Activated T-cell treated with anti-CD3 and anti-CD28 coated beads for 24 hours (primary cell): ENCODE data around the gene EMX1.

Experiments
- DNase-seq: peaks from one replicate; pipeline ENCODE4 v3.0.0-alpha.2; 2020; ENCODE audit warnings: low read depth

The EMX1 gene

GRCh38 chr2:72917138-72917876 lies at the start of gene EMX1:
Gene EMX1 (plus strand): TSS chr2:72917519. CDS start chr2:72917853, 334 bp downstream.
- no peak for DNase-seq

- DNase-seq, result no peak
These were observed 46.3 kb upstream of the EMX1 start for GRCh38 chr2:72871060-72871459.

DNA sequence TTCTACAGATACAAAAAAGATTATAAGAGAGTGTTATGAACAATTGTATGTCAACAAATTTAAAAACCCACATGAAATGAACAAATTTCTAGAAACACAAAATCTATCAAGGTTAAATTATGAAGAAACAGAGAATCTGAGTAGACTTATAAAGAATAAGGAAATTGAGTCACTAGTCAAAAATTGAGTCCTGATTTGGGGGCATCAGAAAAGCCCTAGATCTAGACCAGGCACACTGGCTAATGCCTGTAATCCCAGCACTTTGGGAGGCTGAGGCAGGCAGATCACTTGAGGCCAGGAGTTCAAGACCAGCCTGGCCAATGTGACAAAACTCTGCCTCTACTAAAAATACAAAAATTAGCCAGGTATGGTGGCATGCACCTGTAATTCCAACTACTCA lies 45.4 kb upstream of the EMX1 start:
- no peak for DNase-seq

DNA sequence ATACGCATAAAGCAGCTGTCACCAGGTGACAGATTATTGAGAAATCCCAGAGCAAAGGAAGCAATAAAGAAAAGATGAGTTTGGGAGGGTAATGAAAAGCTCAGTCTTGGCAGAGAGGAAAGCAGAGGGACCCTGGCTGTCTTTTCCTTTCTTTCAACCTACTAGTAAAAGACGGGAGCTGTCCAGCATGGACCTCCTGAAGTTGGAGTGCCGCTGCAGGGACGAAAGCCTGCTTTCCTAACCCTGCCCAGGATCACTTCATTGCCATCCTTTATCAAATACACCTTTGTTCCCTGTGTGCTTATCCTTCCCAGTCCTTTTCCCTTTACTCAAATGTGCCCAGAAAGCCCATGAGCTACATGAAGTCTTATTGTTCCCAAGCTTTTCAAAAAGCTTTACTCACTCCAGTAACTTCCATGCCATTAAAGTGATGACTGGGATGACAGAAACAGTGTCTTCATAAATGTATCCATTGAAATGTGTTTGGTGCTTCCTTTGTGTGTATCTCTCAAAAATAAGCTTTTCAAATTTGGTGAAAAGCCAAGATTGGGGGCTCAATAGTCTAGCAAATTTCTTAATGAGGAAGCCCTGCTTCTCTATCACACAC lies 33.9 kb upstream of the EMX1 start:
- DNase-seq, result no peak

GRCh38 chr2:72886505-72887031 lies 30.8 kb upstream of the EMX1 start:
- no peak for DNase-seq

- peak; percentile 62 for DNase-seq
These were observed 30.1 kb upstream of the EMX1 start, which contains the start of gene SPR for GRCh38 chr2:72887032-72887739. Gene SPR (plus strand): TSS chr2:72887408. CDS start chr2:72887433, 25 bp downstream.

- DNase-seq, result peak; percentile 49
These were observed 29.4 kb upstream of the EMX1 start for GRCh38 chr2:72887740-72888437.

GRCh38 chr2:72888438-72889202 lies 28.7 kb upstream of the EMX1 start:
- DNase-seq, result no peak

GRCh38 chr2:72889991-72890390 lies 27.3 kb upstream of the EMX1 start:
- no peak for DNase-seq

DNA sequence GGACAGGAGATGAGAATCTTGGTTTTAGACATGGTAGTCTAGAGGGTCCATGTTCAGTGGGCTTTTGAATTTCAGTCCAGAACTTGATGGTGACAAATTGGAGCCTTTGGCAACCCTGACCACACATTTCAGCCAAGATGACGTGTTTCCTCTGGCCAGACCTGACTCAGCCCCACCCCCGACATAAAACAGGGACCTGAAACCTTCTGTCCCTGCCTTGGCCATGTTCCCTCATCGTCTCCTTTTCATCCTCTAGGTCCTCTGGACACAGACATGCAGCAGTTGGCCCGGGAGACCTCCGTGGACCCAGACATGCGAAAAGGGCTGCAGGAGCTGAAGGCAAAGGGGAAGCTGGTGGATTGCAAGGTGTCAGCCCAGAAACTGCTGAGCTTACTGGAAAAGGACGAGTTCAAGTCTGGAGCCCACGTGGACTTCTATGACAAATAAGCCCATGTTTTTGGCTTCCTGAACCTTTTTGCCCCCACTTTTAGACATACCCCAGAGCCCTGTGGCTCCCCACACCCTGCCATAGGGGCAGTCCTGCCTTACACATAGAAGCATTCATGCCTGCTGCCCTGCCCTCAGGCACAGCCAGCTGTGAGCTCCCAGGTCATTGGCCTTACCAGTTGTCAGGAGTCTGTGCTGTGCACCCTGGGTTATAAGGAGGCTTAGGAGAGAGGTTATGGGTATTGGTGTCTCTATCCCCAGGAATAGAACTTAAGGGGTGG lies 26.1 kb upstream of the EMX1 start:
- DNase-seq, result no peak

GRCh38 chr2:72892506-72893173 lies 24.7 kb upstream of the EMX1 start:
- peak; percentile 49 for DNase-seq

DNA sequence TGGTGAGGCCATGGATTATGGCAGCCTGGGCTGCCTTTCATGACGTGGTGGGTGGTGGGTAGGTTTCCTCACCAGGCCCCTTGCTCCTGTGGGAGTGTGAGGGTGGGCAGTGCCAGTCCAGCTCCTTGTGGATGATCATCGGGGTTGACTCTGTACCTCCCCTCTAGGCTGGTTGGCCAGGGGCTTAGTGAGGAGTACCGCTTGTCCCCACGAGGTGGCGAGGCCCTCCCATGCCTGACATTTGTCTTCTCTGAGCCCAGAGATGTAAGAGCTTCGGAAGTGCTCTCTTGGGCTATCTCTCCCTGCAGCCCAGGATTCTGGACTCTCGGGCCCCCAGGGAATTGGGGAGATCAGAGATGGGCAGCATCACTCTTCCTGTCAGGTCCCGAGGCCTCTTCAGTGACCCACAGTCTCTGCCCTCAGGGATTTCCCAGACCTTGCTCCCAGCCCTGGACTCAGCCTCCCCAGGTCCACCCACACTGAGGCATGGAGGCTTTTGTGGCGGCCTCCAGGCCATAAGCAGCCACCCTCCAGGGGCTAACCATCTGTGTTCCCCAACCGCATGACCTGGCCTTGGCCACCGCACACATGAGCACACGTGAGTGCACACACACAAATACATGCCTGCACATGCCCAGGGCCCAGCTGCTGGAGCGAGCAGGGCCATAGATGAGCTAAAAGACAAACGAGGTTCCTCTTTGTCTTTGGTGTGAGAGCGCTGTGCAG lies 23.6 kb upstream of the EMX1 start:
- DNase-seq, result no peak

DNA sequence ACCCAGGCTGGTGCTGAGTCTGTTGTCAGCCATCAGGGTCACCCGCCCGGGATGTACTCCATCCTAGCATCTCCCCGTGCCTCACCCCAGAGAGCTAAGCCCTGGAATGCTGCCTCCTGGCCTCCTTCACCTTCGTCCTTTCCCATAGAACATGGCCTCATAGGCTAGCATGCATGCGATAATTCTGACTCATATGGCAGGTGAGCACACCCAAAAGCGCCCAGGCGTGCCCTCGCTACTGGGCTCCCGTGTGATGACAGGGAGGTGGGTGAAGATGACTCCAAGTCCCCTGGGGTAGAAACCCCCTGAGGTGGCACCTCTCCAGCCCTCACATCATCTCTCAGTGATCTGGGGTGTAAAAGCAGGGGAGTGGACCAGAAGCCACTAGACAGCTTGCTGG lies 22.8 kb upstream of the EMX1 start:
- DNase-seq, result no peak

DNA sequence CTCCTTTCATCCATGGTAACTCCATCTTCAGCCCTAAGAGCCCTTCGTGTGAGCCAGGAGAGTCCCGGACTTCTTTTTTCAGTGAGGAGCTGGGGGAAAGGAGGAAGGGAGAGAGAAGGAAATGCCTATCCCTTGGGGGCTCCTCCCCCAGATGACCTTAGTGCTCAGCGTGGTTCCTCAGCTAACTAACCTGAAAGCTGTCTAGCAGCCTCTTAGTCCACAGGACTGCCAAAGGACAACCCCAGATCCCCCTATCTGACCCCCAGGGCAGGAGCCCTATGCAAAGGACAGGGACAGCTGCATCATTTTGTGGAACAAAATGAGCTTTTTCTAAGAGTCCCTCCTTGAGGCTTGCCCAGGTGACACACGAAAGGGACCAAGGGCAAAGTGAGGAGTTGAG lies 22.2 kb upstream of the EMX1 start:
- no peak for DNase-seq

GRCh38 chr2:72895759-72896281 lies 21.5 kb upstream of the EMX1 start:
- DNase-seq, result no peak

DNA sequence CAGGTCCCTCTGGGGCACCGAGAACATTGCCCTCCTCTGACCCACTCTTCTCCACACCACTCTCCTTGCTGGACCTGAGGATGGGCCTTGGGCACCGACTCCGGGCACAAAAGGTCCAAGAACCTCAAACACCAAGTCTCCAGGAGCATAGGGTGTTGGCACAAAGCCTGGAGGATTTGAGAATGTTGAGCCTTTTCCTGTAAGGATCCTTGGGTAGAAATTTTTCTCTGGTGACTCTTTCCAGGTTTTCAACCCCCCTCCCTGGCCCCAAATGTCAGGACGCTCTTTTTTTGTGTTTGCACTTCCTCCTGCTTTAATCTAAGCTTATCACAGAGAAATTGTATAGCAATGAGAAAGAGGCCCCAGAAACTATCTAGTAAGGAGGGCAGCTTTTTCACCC lies 20.9 kb upstream of the EMX1 start:
- DNase-seq, result no peak

GRCh38 chr2:72897785-72898584 lies 19.3 kb upstream of the EMX1 start:
- no peak for DNase-seq

DNA sequence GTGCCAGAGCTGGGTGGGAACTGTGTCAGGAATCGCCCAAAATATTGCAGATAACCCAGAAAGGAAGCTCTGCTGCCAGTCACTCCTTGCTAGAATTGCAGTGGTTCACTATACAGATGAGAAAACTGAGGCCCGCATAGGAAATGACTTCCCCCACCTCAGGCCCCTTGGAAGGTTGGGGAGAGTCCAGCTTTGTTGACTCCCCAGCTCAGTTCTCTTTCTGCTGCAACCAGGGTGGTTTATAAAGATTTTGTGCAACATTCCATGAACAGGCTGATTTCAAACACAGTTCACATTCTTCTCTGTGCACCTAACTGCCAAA lies 18.8 kb upstream of the EMX1 start:
- no peak for DNase-seq
